ENCODE data around the gene TMEM254.

DNA sequence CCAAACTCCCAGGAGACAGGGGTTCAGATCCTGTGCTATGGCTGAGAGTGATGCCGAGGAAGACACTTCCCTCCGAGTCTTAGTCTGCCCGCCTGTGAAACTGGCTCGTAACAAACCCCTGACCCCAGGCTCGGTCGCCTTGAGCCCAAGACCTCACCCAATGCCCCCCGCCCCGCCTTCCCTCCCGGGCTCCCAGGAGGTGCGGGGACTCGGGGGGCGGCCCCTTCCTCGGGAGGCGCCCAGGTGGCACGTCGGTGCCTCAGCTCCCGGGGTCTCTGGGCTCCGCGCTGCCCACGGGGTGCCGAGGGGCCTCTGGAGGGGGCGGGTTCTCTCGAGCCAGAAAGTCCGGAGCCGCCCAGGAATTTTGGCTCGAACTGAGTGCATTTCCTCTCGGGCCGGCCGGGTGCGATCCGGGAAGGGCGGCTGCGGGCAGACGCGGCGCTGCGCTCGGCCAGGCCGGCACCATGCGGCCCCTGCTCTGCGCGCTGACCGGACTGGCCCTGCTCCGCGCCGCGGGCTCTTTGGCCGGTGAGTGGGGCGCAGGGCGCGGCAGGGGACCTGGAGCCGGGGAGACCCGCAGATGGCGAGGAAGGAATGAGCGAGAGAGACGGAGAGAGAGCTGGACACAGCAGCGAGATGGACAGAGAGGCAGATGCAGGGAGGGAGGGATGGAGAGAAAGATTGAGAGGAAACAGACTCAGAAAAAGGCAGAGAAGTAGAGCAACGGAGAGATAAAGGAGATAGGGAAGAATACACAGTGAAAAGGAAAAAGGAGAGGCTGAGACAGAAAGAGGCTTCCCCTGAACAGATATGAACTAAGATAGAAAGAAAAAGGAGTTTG lies 54.1 kb downstream of the TMEM254 start, which contains the start of gene PLAC9:
- TF ChIP-seq, protein P1, sequence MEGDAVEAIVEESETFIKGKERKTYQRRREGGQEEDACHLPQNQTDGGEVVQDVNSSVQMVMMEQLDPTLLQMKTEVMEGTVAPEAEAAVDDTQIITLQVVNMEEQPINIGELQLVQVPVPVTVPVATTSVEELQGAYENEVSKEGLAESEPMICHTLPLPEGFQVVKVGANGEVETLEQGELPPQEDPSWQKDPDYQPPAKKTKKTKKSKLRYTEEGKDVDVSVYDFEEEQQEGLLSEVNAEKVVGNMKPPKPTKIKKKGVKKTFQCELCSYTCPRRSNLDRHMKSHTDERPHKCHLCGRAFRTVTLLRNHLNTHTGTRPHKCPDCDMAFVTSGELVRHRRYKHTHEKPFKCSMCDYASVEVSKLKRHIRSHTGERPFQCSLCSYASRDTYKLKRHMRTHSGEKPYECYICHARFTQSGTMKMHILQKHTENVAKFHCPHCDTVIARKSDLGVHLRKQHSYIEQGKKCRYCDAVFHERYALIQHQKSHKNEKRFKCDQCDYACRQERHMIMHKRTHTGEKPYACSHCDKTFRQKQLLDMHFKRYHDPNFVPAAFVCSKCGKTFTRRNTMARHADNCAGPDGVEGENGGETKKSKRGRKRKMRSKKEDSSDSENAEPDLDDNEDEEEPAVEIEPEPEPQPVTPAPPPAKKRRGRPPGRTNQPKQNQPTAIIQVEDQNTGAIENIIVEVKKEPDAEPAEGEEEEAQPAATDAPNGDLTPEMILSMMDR (IDR thresholded peaks at IDR 0.05 in 4 of 5, conservative IDR thresholded peaks at IDR 0.05 in 1 of 5), result no peak
- TF ChIP-seq POLR2A (IDR thresholded peaks at IDR 0.05), result no peak

Data from gastrocnemius medialis (tissue), 4 donors.